WERI-Rb-1 (cell line): Measurements from ENCODE around the gene GPLD1.
"Not testable (repeated sequence)": the region's sequence is repeated elsewhere in the genome, so short reads cannot be mapped to it uniquely, and the experiment has no call there.

Source experiments
- DNase-seq: peaks from one replicate; pipeline ENCODE4 v3.0.0-alpha.2; 2020
- H3K27ac ChIP-seq: fragments of 250-450 bp; sonication (Bioruptor Pico); 2 replicates; pipeline ENCODE4 v1.5.1; 2020; ENCODE audit warnings: mild to moderate bottlenecking, moderate library complexity
- H3K27me3 ChIP-seq: fragments of 250-450 bp; sonication (Bioruptor Pico); 2 replicates; pipeline ENCODE4 v1.5.1; 2021; ENCODE audit warnings: mild to moderate bottlenecking, low read depth, moderate library complexity; ENCODE audit not compliant: insufficient read depth, severe bottlenecking
- H3K36me3 ChIP-seq: fragments of 250-450 bp; sonication (Bioruptor Pico); 2 replicates; pipeline ENCODE4 v1.5.1; 2020; ENCODE audit warnings: mild to moderate bottlenecking, moderate library complexity
- H3K4me3 ChIP-seq: 2 replicates; pipeline ENCODE4 v1.5.1; 2011; ENCODE audit warnings: low read depth, mild to moderate bottlenecking, control low read depth, low read length
- H3K9me3 ChIP-seq: fragments of 250-450 bp; sonication (Bioruptor Pico); 2 replicates; pipeline ENCODE4 v1.5.1; 2021; ENCODE audit warnings: mild to moderate bottlenecking, moderate library complexity; ENCODE audit not compliant: severe bottlenecking
- CTCF ChIP-seq: IDR thresholded peaks from 2 replicates; pipeline ENCODE4 v1.5.1; 2011; ENCODE audit warnings: low read depth, mild to moderate bottlenecking, control low read depth, inconsistent platforms, low read length

GPLD1 gene

GRCh38 chr6:24415753-24416152, 73.6 kb downstream of the GPLD1 start:
- DNase-seq: no peak
- H3K27ac ChIP-seq: no peak overlapping the region
- TF ChIP-seq CTCF: no peak
- H3K9me3 ChIP-seq: no peaks in the 10 kb centered on the region
- peaks cover 91% of the 10 kb centered on the region for H3K36me3 ChIP-seq
- no peak overlapping the region for H3K4me3 ChIP-seq
- H3K27me3 ChIP-seq: no peaks in the 10 kb centered on the region

DNA sequence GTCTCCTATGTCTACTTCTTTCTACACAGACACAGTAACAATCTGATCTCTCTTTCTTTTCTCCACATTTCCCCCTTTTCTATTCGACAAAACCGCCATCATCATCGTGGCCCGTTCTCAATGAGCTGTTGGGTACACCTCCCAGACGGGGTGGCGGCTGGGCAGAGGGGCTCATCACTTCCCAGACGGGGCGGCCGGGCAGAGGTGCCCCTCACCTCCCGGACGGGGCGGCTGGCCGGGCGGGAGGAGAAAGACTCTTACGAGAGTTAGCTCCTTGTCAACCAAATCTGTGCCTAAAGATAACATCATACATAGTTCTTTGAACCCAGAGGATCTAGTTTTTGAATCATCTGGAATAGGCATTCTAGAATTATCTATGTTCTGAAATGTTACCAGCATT, 74.8 kb downstream of the GPLD1 start:
- peaks cover 91% of the 10 kb centered on the region for H3K36me3 ChIP-seq
- not testable (repeated sequence) for H3K4me3 ChIP-seq, H3K27ac ChIP-seq, DNase-seq, H3K9me3 ChIP-seq, H3K27me3 ChIP-seq

GRCh38 chr6:24412294-24412693, 77.1 kb downstream of the GPLD1 start:
- H3K9me3 ChIP-seq: no peaks in the 10 kb centered on the region
- peaks cover 91% of the 10 kb centered on the region for H3K36me3 ChIP-seq

GRCh38 chr6:24410622-24411021, 78.8 kb downstream of the GPLD1 start:
- DNase-seq: no peak
- no peaks in the 10 kb centered on the region for H3K27me3 ChIP-seq
- TF ChIP-seq CTCF: no peak
- H3K27ac ChIP-seq: no peak overlapping the region
- H3K36me3 ChIP-seq: peaks cover 88% of the 10 kb centered on the region
- no peak overlapping the region for H3K4me3 ChIP-seq
- H3K9me3 ChIP-seq: no peaks in the 10 kb centered on the region

More at GRCh38 chr6:24412294-24412693, 77.1 kb downstream of the GPLD1 start:
- TF ChIP-seq CTCF: no peak
- no peak for DNase-seq
- Histone ChIP-seq H3K4me3 (no peak overlapping the region), H3K27ac (no peak overlapping the region), H3K27me3 (no peaks in the 10 kb centered on the region)

GRCh38 chr6:24408719-24409410, 80.5 kb downstream of the GPLD1 start:
- no peak for DNase-seq
- H3K27ac ChIP-seq: no peak overlapping the region
- TF ChIP-seq CTCF: no peak
- no peaks in the 10 kb centered on the region for H3K9me3 ChIP-seq
- H3K4me3 ChIP-seq: no peak overlapping the region
- peaks cover 91% of the 10 kb centered on the region for H3K36me3 ChIP-seq
- H3K27me3 ChIP-seq: no peaks in the 10 kb centered on the region

GRCh38 chr6:24405262-24405661, 84.1 kb downstream of the GPLD1 start:
- Histone ChIP-seq H3K36me3 (peaks cover 65% of the 10 kb centered on the region), H3K4me3 (no peak overlapping the region), H3K9me3 (no peaks in the 10 kb centered on the region), H3K27ac (no peak overlapping the region), H3K27me3 (no peaks in the 10 kb centered on the region)
- TF ChIP-seq CTCF: no peak
- no peak for DNase-seq
